ENCODE results near the gene SYVN1.

Gene SYVN1

GRCh38 chr11:65087827-65088226, 46.5 kb downstream of the SYVN1 start:
- DNase-seq (ENCODE audit: low read depth in 2 of 2), result no peak

GRCh38 chr11:65087216-65087615, 47.1 kb downstream of the SYVN1 start:
- DNase-seq (ENCODE audit: low read depth in 2 of 2), result no peak

- DNase-seq (ENCODE audit: low read depth in 2 of 2), result no peak
Observed at GRCh38 chr11:65086809-65087208, 47.5 kb downstream of the SYVN1 start.

GRCh38 chr11:65085446-65085845, 48.9 kb downstream of the SYVN1 start:
- DNase-seq (ENCODE audit: low read depth in 2 of 2), result no peak

GRCh38 chr11:65084598-65085375, 49.5 kb downstream of the SYVN1 start:
- no peak for DNase-seq (ENCODE audit: low read depth in 2 of 2)

- DNase-seq (ENCODE audit: low read depth in 2 of 2), result peak; percentile 94
Observed at GRCh38 chr11:65083834-65084597, 50.3 kb downstream of the SYVN1 start, which contains the start of the genes CDCA5 and ZFPL1. CDCA5 (minus strand) TSS chr11:65084040; CDS start chr11:65083978, 62 bp downstream. ZFPL1 (plus strand) TSS chr11:65084222; CDS start chr11:65084699, 477 bp downstream.

GRCh38 chr11:65083134-65083833, 51.0 kb downstream of the SYVN1 start:
- no peak for DNase-seq (ENCODE audit: low read depth in 2 of 2)

- no peak for DNase-seq (ENCODE audit: low read depth in 2 of 2)
Observed at GRCh38 chr11:65078786-65079342, 55.5 kb downstream of the SYVN1 start.

GRCh38 chr11:65078151-65078550, 56.2 kb downstream of the SYVN1 start:
- peak; percentile 45 to 56 for DNase-seq (ENCODE audit: low read depth in 2 of 2)

GRCh38 chr11:65077451-65077850, 56.9 kb downstream of the SYVN1 start:
- no peak for DNase-seq (ENCODE audit: low read depth in 2 of 2)

Measured in stimulated activated CD8-positive, alpha-beta memory T cell treated with anti-CD3 and anti-CD28 coated beads, Interleukin-7, amount 100 ng/mL, for 1 hour (primary cell).